HL-60/S4 treated with retinoic acid at 250 ng/mL for 4 days and 3 days (cell line): ENCODE data around the gene SCNN1A.

Experiments used
- in situ Hi-C: fragments of 300-500 bp; cut with MboI; formaldehyde crosslinking; loops from 2 replicates; pipeline ENCODE4 v1.7.0; 2022; ENCODE audit warnings: low sequenced_read_pairs

The SCNN1A gene

GRCh38 chr12:6375269-6376078 lies at the start of gene SCNN1A:
Gene SCNN1A, minus strand, starts transcription at chr12:6375563. Its CDS starts 780 bp downstream, at chr12:6374783.
- in situ Hi-C loops: no loop called here

GRCh38 chr12:6424866-6425265 lies 49.5 kb upstream of the SCNN1A start:
- in situ Hi-C loops: no loop called here

GRCh38 chr12:6424008-6424347 lies 48.6 kb upstream of the SCNN1A start:
- in situ Hi-C loops: no loop called here

GRCh38 chr12:6423267-6424007 lies 48.1 kb upstream of the SCNN1A start:
- in situ Hi-C loops: no loop called here

GRCh38 chr12:6420364-6420763 lies 45.0 kb upstream of the SCNN1A start:
- in situ Hi-C loops: no loop called here

GRCh38 chr12:6418796-6419195 lies 43.4 kb upstream of the SCNN1A start:
- in situ Hi-C loops: no loop called here

- in situ Hi-C loops: no loop called here
Measured at GRCh38 chr12:6416596-6416995, 41.2 kb upstream of the SCNN1A start.

- in situ Hi-C loops: no loop called here
Measured at GRCh38 chr12:6407236-6407954, 32.0 kb upstream of the SCNN1A start.

GRCh38 chr12:6405963-6406362 lies 30.6 kb upstream of the SCNN1A start:
- in situ Hi-C loops: no loop called here

- in situ Hi-C loops: no loop called here
Measured at GRCh38 chr12:6404390-6404789, 29.0 kb upstream of the SCNN1A start.

GRCh38 chr12:6399884-6400644 lies 24.7 kb upstream of the SCNN1A start:
- in situ Hi-C loops: no loop called here

- in situ Hi-C loops: no loop called here
Measured at GRCh38 chr12:6396031-6396430, 20.7 kb upstream of the SCNN1A start.

- in situ Hi-C loops: no loop called here
Measured at GRCh38 chr12:6394398-6394797, 19.0 kb upstream of the SCNN1A start.

- in situ Hi-C loops: no loop called here
Measured at GRCh38 chr12:6393109-6393508, 17.7 kb upstream of the SCNN1A start.

- in situ Hi-C loops: no loop called here
Measured at GRCh38 chr12:6392504-6392903, 17.1 kb upstream of the SCNN1A start.

- in situ Hi-C loops: no loop called here
Measured at GRCh38 chr12:6391013-6391412, 15.7 kb upstream of the SCNN1A start.

GRCh38 chr12:6390084-6390799 lies 14.9 kb upstream of the SCNN1A start:
- in situ Hi-C loops: no loop called here

GRCh38 chr12:6387541-6387940 lies 12.2 kb upstream of the SCNN1A start:
- in situ Hi-C loops: no loop called here

GRCh38 chr12:6386491-6386890 lies 11.1 kb upstream of the SCNN1A start:
- in situ Hi-C loops: no loop called here

GRCh38 chr12:6386038-6386437 lies 10.7 kb upstream of the SCNN1A start:
- in situ Hi-C loops: no loop called here
